ENCODE data around the gene TOMM20.

GRCh38 chr1:235069577-235070563 lies 58.8 kb downstream of the TOMM20 start:
- TF ChIP-seq CTCF (IDR thresholded peaks at IDR 0.05) (no peak), POLR2A (IDR thresholded peaks at IDR 0.05) (peak in 1 of 3 donors; percentile 20)

All from body of pancreas (tissue), 4 donors.